Skeletal muscle satellite cell (primary cell): ENCODE results near the gene SRPRB.

Experiments
- H3K27me3 ChIP-seq: 2 replicates; pipeline ENCODE4 v1.7.0; 2013; ENCODE audit warnings: low read length; ENCODE audit not compliant: control insufficient read depth, insufficient read depth
- H3K36me3 ChIP-seq: 2 replicates; pipeline ENCODE4 v1.7.0; 2013; ENCODE audit warnings: mild to moderate bottlenecking, control low read depth, low read length; ENCODE audit not compliant: insufficient read depth
- H3K4me1 ChIP-seq: 2 replicates; pipeline ENCODE4 v1.7.0; 2013; ENCODE audit warnings: low read length; ENCODE audit not compliant: control insufficient read depth, insufficient read depth
- H3K4me2 ChIP-seq: 2 replicates; pipeline ENCODE4 v1.7.0; 2013; ENCODE audit warnings: mild to moderate bottlenecking, low read length
- H3K4me3 ChIP-seq: 2 replicates; pipeline ENCODE4 v1.7.0; 2013; ENCODE audit warnings: low read length
- H3K9ac ChIP-seq: 2 replicates; pipeline ENCODE4 v1.7.0; 2013; ENCODE audit warnings: mild to moderate bottlenecking, low read depth, low read length, moderate library complexity
- H3K9me3 ChIP-seq: replicated peaks from 2 replicates; pipeline ENCODE4 v1.7.0; 2013; ENCODE audit warnings: mild to moderate bottlenecking, control low read depth, low read length

SRPRB gene

DNA sequence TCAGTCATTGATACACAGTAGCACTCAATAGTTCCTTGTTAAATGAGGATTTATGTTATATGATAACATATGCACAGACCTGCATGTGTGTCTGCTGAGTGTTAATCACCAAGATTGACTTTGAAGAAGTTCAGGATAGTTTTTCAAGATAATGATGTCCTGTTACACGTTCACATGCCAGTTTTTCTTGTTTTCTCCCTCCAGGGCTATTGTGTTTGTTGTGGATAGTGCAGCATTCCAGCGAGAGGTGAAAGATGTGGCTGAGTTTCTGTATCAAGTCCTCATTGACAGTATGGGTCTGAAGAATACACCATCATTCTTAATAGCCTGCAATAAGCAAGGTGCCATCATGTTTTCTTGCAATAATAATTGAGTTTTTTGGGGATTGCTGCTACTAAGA is 9.8 kb downstream of the SRPRB start:
- no peak overlapping the region for H3K4me2 ChIP-seq
- H3K27me3 ChIP-seq, result no peaks in the 10 kb centered on the region
- H3K36me3 ChIP-seq, result peaks cover 63% of the 10 kb centered on the region
- no peak overlapping the region for H3K9ac ChIP-seq
- H3K4me3 ChIP-seq, result no peak overlapping the region
- no peaks in the 10 kb centered on the region for H3K9me3 ChIP-seq
- H3K4me1 ChIP-seq, result no peaks in the 10 kb centered on the region

DNA sequence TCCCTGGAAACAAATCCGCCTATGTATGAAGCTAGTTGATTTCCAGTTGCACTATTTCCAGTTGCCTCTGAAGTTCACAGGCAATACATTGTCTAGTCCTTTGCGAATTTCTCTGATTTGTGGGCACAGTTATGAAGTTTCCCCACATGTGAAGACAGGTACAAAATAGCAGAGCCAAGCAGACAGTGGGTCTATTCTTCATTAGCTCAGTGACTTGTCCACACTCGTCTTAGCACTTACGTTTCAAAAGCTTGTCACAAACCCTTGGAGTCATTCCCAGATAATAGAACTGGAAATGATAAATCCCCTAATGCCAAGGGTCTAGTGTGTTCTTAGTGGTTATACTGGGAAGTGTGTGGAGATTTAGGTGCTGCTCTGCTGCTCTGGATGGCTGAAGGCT is 14.5 kb downstream of the SRPRB start:
- Histone ChIP-seq H3K9ac (no peak overlapping the region), H3K27me3 (no peaks in the 10 kb centered on the region), H3K9me3 (no peaks in the 10 kb centered on the region), H3K4me2 (no peak overlapping the region), H3K36me3 (peaks cover 82% of the 10 kb centered on the region), H3K4me3 (no peak overlapping the region), H3K4me1 (peaks cover 5% of the 10 kb centered on the region)

DNA sequence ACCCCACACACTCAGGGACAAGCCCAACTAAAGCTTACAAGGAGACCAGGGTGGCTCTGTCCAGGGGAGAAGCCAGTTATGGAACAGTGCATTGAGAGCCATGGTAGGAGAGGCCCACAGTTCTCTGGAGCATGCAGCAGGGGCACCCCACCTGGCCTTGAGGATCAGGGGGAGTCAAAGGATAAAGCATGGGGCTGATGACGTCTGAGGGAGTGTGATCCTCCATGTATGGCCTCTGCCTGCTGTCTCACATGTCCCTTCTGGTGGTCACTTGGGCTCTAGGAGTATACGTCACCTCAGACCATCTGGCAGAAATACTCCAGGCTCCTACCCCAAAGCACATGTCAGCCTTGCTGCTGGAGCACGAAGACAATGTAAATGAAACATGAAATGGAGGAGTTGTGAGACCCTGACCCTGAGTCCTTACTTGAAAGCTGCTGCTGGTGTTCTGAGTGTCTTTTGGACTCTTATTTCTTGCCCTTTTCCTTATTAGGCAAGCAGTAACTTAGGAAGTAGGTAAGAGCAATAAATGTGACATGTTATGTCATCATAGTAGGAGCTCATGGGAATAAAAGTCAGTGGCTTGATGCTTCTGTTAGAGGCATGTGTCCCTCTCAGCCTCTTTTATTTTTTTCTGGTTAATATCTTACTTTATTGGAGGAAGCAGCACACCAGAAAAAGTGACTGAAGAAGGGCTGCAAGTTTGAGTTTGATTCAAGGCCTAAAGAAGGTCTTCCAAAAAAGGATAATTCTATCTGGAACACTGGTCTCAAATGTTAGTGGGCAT is 15.5 kb downstream of the SRPRB start:
- peaks cover 73% of the 10 kb centered on the region for H3K36me3 ChIP-seq

DNA sequence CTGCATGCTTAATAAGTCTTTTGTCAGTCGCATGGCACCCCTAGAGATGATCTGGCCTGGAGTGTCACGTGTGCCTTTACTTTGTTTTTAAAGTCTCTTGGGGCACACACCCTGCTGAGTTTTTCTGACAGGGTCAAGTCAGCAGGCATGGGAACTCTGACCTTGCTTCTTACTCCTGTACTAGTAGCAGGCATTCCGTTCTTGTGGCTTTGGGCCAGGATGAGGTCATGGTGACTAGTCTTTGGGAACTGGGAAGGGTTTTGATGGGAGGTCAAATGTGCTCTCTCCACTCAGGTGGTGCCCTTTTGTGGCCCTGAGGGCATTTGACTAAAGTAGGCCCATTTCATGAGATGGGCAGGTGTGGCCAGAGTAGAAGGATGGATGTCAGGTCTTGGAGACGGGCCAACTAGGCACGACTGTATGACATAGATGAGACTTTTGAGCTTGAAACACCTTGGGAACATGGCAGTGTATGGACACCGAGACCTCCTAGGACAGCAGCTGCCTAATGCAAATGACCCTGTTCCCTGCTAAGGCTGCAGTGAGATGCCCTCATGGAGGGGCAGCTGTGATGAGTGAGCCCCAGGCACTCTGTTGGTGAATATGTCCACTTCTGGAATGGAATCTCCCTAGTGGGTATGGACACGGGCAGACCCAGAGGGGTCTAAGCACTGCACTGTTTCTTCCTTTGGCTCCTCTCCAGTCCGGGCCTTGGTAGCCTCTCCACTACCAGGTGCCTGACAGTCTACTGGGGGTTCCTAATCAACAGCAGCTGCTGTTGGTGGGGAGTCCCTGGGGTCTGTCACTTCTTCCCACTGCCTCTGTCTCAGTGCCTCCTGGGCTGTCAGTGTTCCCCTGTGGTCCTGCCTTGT is 16.4 kb downstream of the SRPRB start:
- peaks cover 64% of the 10 kb centered on the region for H3K36me3 ChIP-seq

More for the DNA sequence above, 15.5 kb downstream of the SRPRB start:
- Histone ChIP-seq H3K9me3 (no peaks in the 10 kb centered on the region), H3K4me2 (no peak overlapping the region), H3K4me3 (no peak overlapping the region), H3K4me1 (peaks cover 5% of the 10 kb centered on the region), H3K27me3 (no peaks in the 10 kb centered on the region), H3K9ac (no peak overlapping the region)

DNA sequence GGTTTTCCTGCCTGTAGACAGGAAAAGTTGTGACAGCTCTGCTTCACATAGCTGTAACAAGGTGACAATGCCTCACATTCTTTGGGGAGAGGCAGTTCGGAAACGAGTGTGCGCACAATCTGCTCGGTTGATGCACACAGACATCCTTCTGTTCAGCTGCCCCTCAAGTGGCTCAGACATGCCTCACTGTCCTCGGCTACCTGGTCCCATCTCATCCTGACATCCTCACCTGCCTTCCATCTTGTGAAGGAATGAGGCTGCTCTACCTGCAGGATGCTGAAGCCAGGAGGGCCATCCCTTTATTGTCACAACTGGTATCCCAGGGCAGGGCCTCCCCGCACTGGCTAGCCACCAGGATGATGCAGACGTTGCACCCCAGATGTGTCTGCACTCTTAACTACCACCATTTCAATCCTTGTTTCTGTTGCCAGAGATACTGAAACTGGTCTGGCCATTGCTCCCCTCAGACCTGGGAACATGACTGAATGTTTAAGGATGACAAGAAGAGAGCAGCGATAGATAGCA is 19.4 kb downstream of the SRPRB start:
- Histone ChIP-seq H3K4me2 (no peak overlapping the region), H3K4me3 (no peak overlapping the region), H3K4me1 (peaks cover 5% of the 10 kb centered on the region), H3K27me3 (no peaks in the 10 kb centered on the region), H3K9me3 (no peaks in the 10 kb centered on the region), H3K9ac (no peak overlapping the region), H3K36me3 (peaks cover 45% of the 10 kb centered on the region)

More for the DNA sequence above, 16.4 kb downstream of the SRPRB start:
- Histone ChIP-seq H3K4me1 (peaks cover 5% of the 10 kb centered on the region), H3K4me3 (no peak overlapping the region), H3K9ac (no peak overlapping the region), H3K27me3 (no peaks in the 10 kb centered on the region), H3K4me2 (no peak overlapping the region), H3K9me3 (no peaks in the 10 kb centered on the region)

DNA sequence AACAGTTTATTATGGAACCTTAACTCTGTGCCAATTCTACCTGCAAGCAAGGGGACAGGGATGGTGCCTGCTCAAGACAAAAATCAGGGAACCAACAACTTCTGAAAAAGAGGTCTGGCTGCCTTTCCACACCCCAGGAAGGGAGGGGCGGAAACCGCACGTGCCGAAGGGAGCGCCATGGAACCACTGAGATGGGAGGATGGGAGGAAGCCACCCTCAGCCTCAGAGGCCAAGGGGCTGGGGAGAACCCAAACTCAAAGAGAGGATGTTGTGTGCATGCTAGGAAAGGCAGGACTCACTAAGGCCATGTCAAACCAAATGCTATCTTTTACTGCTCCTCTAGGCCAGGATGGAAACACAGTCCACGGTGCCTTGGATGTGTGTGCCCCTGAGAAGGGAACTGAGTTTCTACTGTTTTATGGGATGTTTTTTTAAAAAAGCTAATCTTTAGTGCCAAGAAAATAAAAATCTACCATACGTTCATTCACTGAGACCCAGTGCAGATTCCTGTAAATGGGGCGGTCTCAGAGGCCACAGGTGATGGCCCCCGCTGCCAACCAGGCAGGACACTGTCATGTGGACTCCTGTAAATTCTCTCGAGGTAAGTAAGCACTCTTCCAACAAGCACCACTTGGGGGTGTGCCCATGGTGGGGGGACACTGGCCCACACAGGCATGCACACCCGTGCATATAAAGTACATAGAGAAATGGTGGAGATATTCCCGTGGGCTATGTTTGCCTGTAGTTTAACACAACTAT is 20.5 kb downstream of the SRPRB start:
- Histone ChIP-seq H3K4me3 (no peak overlapping the region), H3K4me1 (peaks cover 5% of the 10 kb centered on the region), H3K4me2 (no peak overlapping the region), H3K9me3 (no peaks in the 10 kb centered on the region), H3K9ac (no peak overlapping the region), H3K36me3 (peaks cover 33% of the 10 kb centered on the region), H3K27me3 (no peaks in the 10 kb centered on the region)

DNA sequence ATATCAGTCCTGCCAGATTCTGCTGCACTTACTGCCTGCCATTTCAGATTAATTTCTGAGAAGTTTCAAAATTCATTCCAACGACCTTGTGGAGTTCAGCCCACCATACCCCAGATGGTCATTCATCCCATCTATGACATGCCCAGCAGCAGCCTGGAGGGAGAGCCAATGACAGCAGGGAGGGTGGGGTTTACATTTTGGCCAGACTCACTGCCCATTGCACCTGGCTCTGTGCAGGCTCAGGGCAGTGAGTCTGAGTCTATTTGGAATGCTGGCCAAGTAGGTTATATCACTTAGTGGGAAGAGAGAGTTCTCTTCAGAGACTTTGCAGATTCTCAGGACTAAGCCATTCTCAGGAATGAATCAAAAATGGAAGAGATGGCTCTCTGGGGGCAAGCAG is 21.5 kb downstream of the SRPRB start:
- no peak overlapping the region for H3K9ac ChIP-seq
- no peaks in the 10 kb centered on the region for H3K27me3 ChIP-seq
- no peaks in the 10 kb centered on the region for H3K4me1 ChIP-seq
- no peaks in the 10 kb centered on the region for H3K9me3 ChIP-seq
- H3K4me3 ChIP-seq, result no peak overlapping the region
- H3K4me2 ChIP-seq, result no peak overlapping the region
- peaks cover 24% of the 10 kb centered on the region for H3K36me3 ChIP-seq

DNA sequence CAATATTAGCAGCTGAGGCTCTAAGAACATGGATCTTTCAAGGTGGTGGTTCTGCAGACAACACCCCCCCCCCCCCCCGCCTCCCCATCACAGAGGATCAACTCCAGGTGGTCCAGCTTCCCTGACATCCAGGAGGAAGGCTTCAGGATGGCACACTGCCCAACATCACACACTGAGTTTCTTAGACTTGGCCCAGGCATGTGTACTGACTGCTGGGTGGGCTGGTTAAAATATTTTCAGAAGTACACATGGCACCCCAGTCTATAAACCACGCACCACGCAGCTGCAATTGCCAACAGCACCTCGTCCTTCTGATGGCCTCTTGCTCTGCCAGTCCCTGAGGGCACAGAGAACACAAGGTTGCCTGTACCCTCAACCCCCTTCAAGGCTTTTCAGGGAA is 22.1 kb downstream of the SRPRB start:
- no peaks in the 10 kb centered on the region for H3K4me1 ChIP-seq
- no peak overlapping the region for H3K4me2 ChIP-seq
- H3K36me3 ChIP-seq, result peaks cover 18% of the 10 kb centered on the region
- H3K27me3 ChIP-seq, result no peaks in the 10 kb centered on the region
- H3K4me3 ChIP-seq, result no peak overlapping the region
- no peak overlapping the region for H3K9ac ChIP-seq
- no peaks in the 10 kb centered on the region for H3K9me3 ChIP-seq

DNA sequence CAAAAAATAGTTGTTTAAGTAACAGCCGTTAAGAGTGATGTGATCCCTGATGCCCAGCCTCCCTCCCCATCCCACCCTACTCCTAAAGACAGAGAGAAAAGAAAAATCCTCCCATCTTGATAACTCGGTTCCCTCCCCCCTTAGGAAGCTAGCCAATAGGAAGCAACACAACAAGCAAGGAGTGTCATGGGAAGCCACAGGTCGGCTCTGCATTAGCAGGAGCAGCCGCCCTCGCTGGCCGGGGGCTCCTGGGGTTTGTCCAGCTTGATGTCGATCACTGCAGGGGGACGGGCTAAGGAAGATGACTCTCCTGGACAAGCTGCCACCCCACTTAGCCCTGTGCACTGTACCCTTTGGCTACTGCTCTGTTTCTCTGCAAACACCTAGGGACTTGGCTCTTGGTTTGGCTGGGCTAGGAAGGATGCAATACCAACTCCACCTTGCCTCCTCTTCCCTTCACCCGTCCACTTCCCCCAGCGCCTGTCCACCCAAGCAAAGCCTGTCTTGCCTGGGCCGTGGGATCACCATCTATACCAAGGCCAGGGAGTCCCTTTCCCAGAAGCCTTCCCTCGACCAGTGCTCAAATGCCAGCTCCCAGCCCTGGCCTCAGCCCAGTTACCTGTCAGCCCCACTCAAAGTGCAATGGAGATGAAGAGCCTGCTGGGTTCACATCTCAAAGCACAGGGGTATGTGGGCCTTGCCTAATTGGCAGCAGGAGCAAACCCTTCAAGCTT is 23.1 kb downstream of the SRPRB start:
- H3K4me2 ChIP-seq, result no peak overlapping the region
- peaks cover 9% of the 10 kb centered on the region for H3K36me3 ChIP-seq
- no peak overlapping the region for H3K4me3 ChIP-seq
- no peak overlapping the region for H3K9ac ChIP-seq
- H3K27me3 ChIP-seq, result no peaks in the 10 kb centered on the region
- H3K4me1 ChIP-seq, result no peaks in the 10 kb centered on the region
- no peaks in the 10 kb centered on the region for H3K9me3 ChIP-seq

DNA sequence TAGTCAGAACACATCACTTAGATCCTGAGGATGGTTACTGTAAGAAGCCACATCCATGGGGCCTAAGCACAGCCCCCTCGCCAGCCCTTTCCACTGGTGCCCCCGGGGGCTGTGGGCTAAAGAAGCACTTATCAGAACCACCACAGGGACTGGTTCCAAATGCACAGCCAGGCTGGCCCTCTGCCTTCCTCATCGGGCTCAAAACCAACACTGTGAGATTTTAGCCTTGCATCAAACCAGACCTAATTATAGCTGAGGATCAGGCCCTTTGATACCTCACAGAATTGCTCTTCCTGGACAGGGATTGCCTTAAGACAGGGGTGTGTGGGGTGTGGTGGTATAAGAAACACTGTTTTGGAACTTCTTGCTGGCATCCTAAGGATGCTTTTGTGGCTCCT is 23.7 kb downstream of the SRPRB start:
- Histone ChIP-seq H3K27me3 (no peaks in the 10 kb centered on the region), H3K9ac (no peak overlapping the region), H3K4me3 (no peak overlapping the region), H3K4me2 (no peak overlapping the region), H3K9me3 (no peaks in the 10 kb centered on the region), H3K36me3 (peaks cover 3% of the 10 kb centered on the region), H3K4me1 (no peaks in the 10 kb centered on the region)
